ENCODE results near the gene AJUBA. TPM values are rescaled to one million over a fixed set of nuclear protein-coding genes. Genes with fewer than 3 reads are reported as not detected.
"Not testable (repeated sequence)": the region's sequence is repeated elsewhere in the genome, so short reads cannot be mapped to it uniquely, and the experiment has no call there.

AJUBA gene
- total RNA-seq, 4 donors from 2014 or later, result 66.0 to 120 (median 79.2) TPM

GRCh38 chr14:23018107-23018506, 35.8 kb upstream of the AJUBA start:
- TF ChIP-seq CTCF (IDR thresholded peaks at IDR 0.05) (no peak), EP300 (IDR thresholded peaks at IDR 0.05) (no peak), POLR2A (IDR thresholded peaks at IDR 0.05) (no peak), POLR2AphosphoS5 (IDR thresholded peaks at IDR 0.05) (no peak)
- no peaks in the 10 kb centered on the region for H3K9me3 ChIP-seq
- DNase-seq (ENCODE audit: low spot score in 2 of 2), result no peak
- H3K27ac ChIP-seq, result no peak overlapping the region
- no peaks in the 10 kb centered on the region for H3K4me1 ChIP-seq
- H3K36me3 ChIP-seq, result no peaks in the 10 kb centered on the region
- H3K27me3 ChIP-seq, result no peaks in the 10 kb centered on the region
- no peak overlapping the region for H3K4me3 ChIP-seq

- TF ChIP-seq EP300 (IDR thresholded peaks at IDR 0.05) (no peak), POLR2AphosphoS5 (IDR thresholded peaks at IDR 0.05) (no peak), CTCF (IDR thresholded peaks at IDR 0.05) (no peak), POLR2A (IDR thresholded peaks at IDR 0.05) (no peak)
- H3K4me3 ChIP-seq, result no peak overlapping the region
- no peaks in the 10 kb centered on the region for H3K36me3 ChIP-seq
- 88% methylated on average over 5 of the region's 5 CpGs for WGBS
- no peaks in the 10 kb centered on the region for H3K4me1 ChIP-seq
- no peaks in the 10 kb centered on the region for H3K27me3 ChIP-seq
- no peaks in the 10 kb centered on the region for H3K9me3 ChIP-seq
- no peak overlapping the region for H3K27ac ChIP-seq
- DNase-seq (ENCODE audit: low spot score in 2 of 2), result no peak
These were observed 34.7 kb upstream of the AJUBA start for GRCh38 chr14:23017091-23017490.

- no peak overlapping the region for H3K4me3 ChIP-seq
- peaks cover under 1% of the 10 kb centered on the region for H3K4me1 ChIP-seq
- DNase-seq (ENCODE audit: low spot score in 2 of 2), result no peak
- H3K36me3 ChIP-seq, result no peaks in the 10 kb centered on the region
- no peak overlapping the region for H3K27ac ChIP-seq
- no peak for TF ChIP-seq POLR2A (IDR thresholded peaks at IDR 0.05)
- no peak for TF ChIP-seq EP300 (IDR thresholded peaks at IDR 0.05)
- TF ChIP-seq POLR2AphosphoS5 (IDR thresholded peaks at IDR 0.05), result no peak
- no peak for TF ChIP-seq CTCF (IDR thresholded peaks at IDR 0.05)
- 82% methylated on average over 4 of the region's 4 CpGs for WGBS
- H3K9me3 ChIP-seq, result no peaks in the 10 kb centered on the region
- H3K27me3 ChIP-seq, result no peaks in the 10 kb centered on the region
These were observed 33.3 kb upstream of the AJUBA start for GRCh38 chr14:23015618-23016017.

GRCh38 chr14:23013749-23014054, 31.4 kb upstream of the AJUBA start:
- WGBS, result 92% methylated on average over 5 of the region's 5 CpGs
- H3K27me3 ChIP-seq; DNase-seq (ENCODE audit: low spot score in 2 of 2); H3K36me3 ChIP-seq; H3K4me3 ChIP-seq; H3K9me3 ChIP-seq; H3K27ac ChIP-seq: not testable (repeated sequence)
- H3K4me1 ChIP-seq, result peaks cover 17% of the 10 kb centered on the region

- Histone ChIP-seq H3K4me1 (peaks cover 22% of the 10 kb centered on the region), H3K27ac (no peak overlapping the region), H3K4me3 (no peak overlapping the region), H3K9me3 (no peaks in the 10 kb centered on the region), H3K36me3 (no peaks in the 10 kb centered on the region), H3K27me3 (no peaks in the 10 kb centered on the region)
- no peak for DNase-seq (ENCODE audit: low spot score in 2 of 2)
- WGBS, result 84% methylated on average over 6 of the region's 6 CpGs
- no peak for TF ChIP-seq POLR2A (IDR thresholded peaks at IDR 0.05)
- no peak for TF ChIP-seq CTCF (IDR thresholded peaks at IDR 0.05)
- TF ChIP-seq POLR2AphosphoS5 (IDR thresholded peaks at IDR 0.05), result no peak
- no peak for TF ChIP-seq EP300 (IDR thresholded peaks at IDR 0.05)
These were observed 30.9 kb upstream of the AJUBA start for GRCh38 chr14:23013054-23013748.
